Erythroblast (primary cell): Measurements from ENCODE around the gene VWCE.

Source experiments
- GATA1 ChIP-seq: IDR thresholded peaks from 2 replicates; pipeline ENCODE4 v1.6.1; 2011; ENCODE audit warnings: low read depth, mild to moderate bottlenecking, control low read depth, low read length, moderate library complexity
- POLR2A ChIP-seq: IDR thresholded peaks from 2 replicates; pipeline ENCODE4 v1.6.1; 2011; ENCODE audit warnings: mild to moderate bottlenecking, low read length

DNA sequence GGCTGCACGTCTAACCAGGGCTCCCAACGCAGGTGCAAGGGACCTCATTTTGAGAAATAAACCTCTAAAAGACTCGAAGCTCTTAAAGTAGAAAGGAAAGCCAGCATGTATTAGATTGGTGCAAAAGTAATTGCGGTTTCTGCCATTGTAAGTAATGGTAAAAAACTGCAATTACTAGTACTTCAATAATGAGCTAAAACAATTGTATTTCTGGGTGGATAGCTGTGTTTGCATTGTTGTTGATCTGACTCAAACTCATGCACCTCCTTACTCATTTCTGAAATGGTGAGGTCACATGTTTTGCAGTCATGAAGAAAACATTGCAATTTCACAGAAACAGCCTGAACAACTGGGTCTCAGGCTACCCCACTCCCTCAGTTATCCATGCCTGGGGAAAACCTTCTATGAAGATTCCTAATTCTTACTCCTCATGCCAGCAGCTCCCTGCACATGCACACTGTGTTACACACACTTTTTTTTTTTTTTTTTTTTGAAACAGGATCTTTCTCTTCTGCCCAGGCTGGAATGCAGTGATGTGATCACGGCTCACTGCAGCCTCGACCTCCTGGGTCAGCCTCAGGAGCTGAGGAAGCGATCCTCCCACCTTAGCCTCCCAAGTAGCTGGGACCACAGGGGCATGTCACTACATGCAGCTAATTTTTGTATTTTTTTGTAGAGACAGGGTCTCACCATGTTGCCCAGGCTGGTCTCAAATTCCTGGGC, 24.6 kb downstream of the VWCE start:
- TF ChIP-seq POLR2A (no peak), GATA1 (no peak)
